ENCODE data around the gene CNTNAP5. TPM values are rescaled to one million over a fixed set of nuclear protein-coding genes. Genes with fewer than 3 reads are reported as not detected.

Gene CNTNAP5
- total and polyA plus RNA-seq, 4 donors = not detected

DNA sequence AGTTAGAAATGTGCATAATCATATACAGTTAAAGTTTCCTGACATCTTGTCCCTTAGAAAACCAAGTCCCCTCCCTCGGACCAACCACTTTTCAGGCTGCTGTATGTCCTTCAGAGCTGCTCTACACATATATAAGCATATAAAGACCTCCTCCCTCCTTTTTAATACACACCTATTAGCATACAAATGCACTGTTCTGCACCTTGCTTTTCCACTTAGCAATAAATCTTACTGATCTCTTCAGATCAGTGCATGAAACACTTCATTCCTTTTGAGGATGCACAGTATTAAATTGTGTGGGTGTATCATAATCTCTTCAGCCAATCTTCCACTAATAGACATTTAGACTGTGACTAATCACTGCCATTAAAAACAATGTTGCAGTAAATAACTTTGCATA is 79.8 kb downstream of the CNTNAP5 start:
- Histone ChIP-seq H3K36me3 (ENCODE audit: control insufficient read depth in 4 of 4, insufficient read depth in 3 of 4, low read depth in 1 of 4, low read length in 3 of 4) (no peaks in the 10 kb centered on the region), H3K4me1 (ENCODE audit: control insufficient read depth in 4 of 4, insufficient read depth in 4 of 4, low read length in 3 of 4) (no peaks in the 10 kb centered on the region)
- WGBS = 72% methylated on average over 1 of the region's 1 CpG

DNA sequence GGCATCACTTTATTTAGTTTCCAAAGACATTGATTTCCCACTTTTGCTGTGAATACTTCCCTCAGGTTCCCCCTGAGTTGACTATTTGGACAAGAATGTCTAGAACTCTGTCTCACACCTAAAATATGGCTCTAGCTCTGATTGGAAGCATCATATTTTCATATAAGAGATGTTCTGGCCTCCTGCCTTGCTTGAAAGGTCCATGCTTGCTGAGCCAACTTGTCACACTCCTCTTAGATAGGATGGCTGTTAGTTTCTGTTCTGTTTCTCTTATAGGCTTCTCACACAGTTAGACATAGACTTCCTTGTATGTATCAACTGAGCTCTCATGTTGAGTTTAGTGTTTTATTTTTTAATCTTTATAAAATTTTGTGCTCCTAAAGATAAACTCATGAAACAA is 87.1 kb downstream of the CNTNAP5 start:
- H3K36me3 ChIP-seq (ENCODE audit: control insufficient read depth in 4 of 4, insufficient read depth in 3 of 4, low read depth in 1 of 4, low read length in 3 of 4) = no peaks in the 10 kb centered on the region
- H3K4me1 ChIP-seq (ENCODE audit: control insufficient read depth in 4 of 4, insufficient read depth in 4 of 4, low read length in 3 of 4) = no peaks in the 10 kb centered on the region
- no peak overlapping the region for H3K27ac ChIP-seq (ENCODE audit: low read depth in 1 of 2, low read length in 2 of 2)
- DNase-seq (ENCODE audit: low spot score) = no peak
- H3K9me3 ChIP-seq (ENCODE audit: control insufficient read depth in 4 of 4, low read length in 3 of 4) = no peaks in the 10 kb centered on the region
- H3K9ac ChIP-seq (ENCODE audit: low read depth in 1 of 2, low read length in 2 of 2) = no peak overlapping the region
- H3K4me3 ChIP-seq (ENCODE audit: low read depth in 1 of 3, low read length in 3 of 3) = no peak overlapping the region
- H3K27me3 ChIP-seq (ENCODE audit: control insufficient read depth in 4 of 4, insufficient read depth in 4 of 4, low read length in 3 of 4) = no peaks in the 10 kb centered on the region
- TF ChIP-seq HNF4A (conservative IDR thresholded peaks at IDR 0.05) (no peak), NR2F2 (IDR thresholded peaks at IDR 0.05) (no peak), FOXA1 (IDR thresholded peaks at IDR 0.05) (no peak), YY1 (IDR thresholded peaks at IDR 0.05) (no peak), HNF4G (IDR thresholded peaks at IDR 0.05) (no peak), RAD21 (IDR thresholded peaks at IDR 0.05) (no peak)
- TF ChIP-seq, protein P1, sequence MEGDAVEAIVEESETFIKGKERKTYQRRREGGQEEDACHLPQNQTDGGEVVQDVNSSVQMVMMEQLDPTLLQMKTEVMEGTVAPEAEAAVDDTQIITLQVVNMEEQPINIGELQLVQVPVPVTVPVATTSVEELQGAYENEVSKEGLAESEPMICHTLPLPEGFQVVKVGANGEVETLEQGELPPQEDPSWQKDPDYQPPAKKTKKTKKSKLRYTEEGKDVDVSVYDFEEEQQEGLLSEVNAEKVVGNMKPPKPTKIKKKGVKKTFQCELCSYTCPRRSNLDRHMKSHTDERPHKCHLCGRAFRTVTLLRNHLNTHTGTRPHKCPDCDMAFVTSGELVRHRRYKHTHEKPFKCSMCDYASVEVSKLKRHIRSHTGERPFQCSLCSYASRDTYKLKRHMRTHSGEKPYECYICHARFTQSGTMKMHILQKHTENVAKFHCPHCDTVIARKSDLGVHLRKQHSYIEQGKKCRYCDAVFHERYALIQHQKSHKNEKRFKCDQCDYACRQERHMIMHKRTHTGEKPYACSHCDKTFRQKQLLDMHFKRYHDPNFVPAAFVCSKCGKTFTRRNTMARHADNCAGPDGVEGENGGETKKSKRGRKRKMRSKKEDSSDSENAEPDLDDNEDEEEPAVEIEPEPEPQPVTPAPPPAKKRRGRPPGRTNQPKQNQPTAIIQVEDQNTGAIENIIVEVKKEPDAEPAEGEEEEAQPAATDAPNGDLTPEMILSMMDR (IDR thresholded peaks at IDR 0.05; ENCODE audit: low read depth, low read length, missing input control) = no peak
- TF ChIP-seq, protein P2, sequence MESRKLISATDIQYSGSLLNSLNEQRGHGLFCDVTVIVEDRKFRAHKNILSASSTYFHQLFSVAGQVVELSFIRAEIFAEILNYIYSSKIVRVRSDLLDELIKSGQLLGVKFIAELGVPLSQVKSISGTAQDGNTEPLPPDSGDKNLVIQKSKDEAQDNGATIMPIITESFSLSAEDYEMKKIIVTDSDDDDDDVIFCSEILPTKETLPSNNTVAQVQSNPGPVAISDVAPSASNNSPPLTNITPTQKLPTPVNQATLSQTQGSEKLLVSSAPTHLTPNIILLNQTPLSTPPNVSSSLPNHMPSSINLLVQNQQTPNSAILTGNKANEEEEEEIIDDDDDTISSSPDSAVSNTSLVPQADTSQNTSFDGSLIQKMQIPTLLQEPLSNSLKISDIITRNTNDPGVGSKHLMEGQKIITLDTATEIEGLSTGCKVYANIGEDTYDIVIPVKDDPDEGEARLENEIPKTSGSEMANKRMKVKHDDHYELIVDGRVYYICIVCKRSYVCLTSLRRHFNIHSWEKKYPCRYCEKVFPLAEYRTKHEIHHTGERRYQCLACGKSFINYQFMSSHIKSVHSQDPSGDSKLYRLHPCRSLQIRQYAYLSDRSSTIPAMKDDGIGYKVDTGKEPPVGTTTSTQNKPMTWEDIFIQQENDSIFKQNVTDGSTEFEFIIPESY (IDR thresholded peaks at IDR 0.05) = no peak
- TF ChIP-seq, protein P3, sequence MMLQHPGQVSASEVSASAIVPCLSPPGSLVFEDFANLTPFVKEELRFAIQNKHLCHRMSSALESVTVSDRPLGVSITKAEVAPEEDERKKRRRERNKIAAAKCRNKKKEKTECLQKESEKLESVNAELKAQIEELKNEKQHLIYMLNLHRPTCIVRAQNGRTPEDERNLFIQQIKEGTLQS (IDR thresholded peaks at IDR 0.05) = no peak

More for the DNA sequence above, 79.8 kb downstream of the CNTNAP5 start:
- H3K27me3 ChIP-seq (ENCODE audit: control insufficient read depth in 4 of 4, insufficient read depth in 4 of 4, low read length in 3 of 4) = no peaks in the 10 kb centered on the region
- H3K9ac ChIP-seq (ENCODE audit: low read depth in 1 of 2, low read length in 2 of 2) = no peak overlapping the region
- no peak overlapping the region for H3K4me3 ChIP-seq (ENCODE audit: low read depth in 1 of 3, low read length in 3 of 3)
- H3K9me3 ChIP-seq (ENCODE audit: control insufficient read depth in 4 of 4, low read length in 3 of 4) = no peaks in the 10 kb centered on the region
- TF ChIP-seq FOXA1 (IDR thresholded peaks at IDR 0.05) (no peak), RAD21 (IDR thresholded peaks at IDR 0.05) (no peak), RXRA (IDR thresholded peaks at IDR 0.05) (no peak), SP1 (IDR thresholded peaks at IDR 0.05) (no peak), HNF4G (IDR thresholded peaks at IDR 0.05) (no peak), NR2F2 (IDR thresholded peaks at IDR 0.05) (no peak), GABPA (IDR thresholded peaks at IDR 0.05 in 1 of 2, conservative IDR thresholded peaks at IDR 0.05 in 1 of 2) (no peak), HNF4A (conservative IDR thresholded peaks at IDR 0.05) (no peak), EGR1 (IDR thresholded peaks at IDR 0.05; ENCODE audit: low read depth in 2 of 2) (no peak), TAF1 (conservative IDR thresholded peaks at IDR 0.05) (no peak), FOXA2 (IDR thresholded peaks at IDR 0.05) (no peak)
- TF ChIP-seq, protein P4, sequence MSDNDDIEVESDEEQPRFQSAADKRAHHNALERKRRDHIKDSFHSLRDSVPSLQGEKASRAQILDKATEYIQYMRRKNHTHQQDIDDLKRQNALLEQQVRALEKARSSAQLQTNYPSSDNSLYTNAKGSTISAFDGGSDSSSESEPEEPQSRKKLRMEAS (IDR thresholded peaks at IDR 0.05) = no peak
- TF ChIP-seq, protein P3 (IDR thresholded peaks at IDR 0.05) = no peak
- TF ChIP-seq, protein P1 (IDR thresholded peaks at IDR 0.05; ENCODE audit: low read depth, low read length, missing input control) = no peak
- TF ChIP-seq, protein P5, sequence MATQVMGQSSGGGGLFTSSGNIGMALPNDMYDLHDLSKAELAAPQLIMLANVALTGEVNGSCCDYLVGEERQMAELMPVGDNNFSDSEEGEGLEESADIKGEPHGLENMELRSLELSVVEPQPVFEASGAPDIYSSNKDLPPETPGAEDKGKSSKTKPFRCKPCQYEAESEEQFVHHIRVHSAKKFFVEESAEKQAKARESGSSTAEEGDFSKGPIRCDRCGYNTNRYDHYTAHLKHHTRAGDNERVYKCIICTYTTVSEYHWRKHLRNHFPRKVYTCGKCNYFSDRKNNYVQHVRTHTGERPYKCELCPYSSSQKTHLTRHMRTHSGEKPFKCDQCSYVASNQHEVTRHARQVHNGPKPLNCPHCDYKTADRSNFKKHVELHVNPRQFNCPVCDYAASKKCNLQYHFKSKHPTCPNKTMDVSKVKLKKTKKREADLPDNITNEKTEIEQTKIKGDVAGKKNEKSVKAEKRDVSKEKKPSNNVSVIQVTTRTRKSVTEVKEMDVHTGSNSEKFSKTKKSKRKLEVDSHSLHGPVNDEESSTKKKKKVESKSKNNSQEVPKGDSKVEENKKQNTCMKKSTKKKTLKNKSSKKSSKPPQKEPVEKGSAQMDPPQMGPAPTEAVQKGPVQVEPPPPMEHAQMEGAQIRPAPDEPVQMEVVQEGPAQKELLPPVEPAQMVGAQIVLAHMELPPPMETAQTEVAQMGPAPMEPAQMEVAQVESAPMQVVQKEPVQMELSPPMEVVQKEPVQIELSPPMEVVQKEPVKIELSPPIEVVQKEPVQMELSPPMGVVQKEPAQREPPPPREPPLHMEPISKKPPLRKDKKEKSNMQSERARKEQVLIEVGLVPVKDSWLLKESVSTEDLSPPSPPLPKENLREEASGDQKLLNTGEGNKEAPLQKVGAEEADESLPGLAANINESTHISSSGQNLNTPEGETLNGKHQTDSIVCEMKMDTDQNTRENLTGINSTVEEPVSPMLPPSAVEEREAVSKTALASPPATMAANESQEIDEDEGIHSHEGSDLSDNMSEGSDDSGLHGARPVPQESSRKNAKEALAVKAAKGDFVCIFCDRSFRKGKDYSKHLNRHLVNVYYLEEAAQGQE (IDR thresholded peaks at IDR 0.05) = no peak
- TF ChIP-seq, protein P2 (IDR thresholded peaks at IDR 0.05) = no peak
- no peak for DNase-seq (ENCODE audit: low spot score)
- H3K27ac ChIP-seq (ENCODE audit: low read depth in 1 of 2, low read length in 2 of 2) = no peak overlapping the region
